Measurements from ENCODE around the gene PDZRN4. TPM values are rescaled to one million over a fixed set of nuclear protein-coding genes. Genes with fewer than 3 reads are reported as not detected.

Gene PDZRN4
- total RNA-seq, 1 experiment from 2014 or later: not detected

DNA sequence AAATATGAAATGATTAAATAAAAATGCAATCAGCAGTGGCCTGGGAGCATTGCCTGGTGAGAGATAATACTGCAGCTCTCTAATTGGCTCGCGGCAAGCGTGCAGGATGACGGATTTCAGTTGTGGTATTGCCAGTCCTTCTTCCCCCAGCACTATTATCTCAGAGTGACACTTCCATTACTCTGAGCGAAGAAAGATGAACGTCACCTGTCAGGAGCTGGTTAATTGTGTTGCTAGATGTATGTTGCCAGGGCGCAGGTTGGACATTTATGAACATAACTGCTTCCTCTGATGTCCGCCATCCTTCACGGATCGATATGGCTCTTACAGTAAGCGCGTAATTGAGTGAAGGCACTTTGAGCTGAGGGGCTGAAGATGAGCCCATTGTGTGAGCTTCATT, 374.9 kb downstream of the PDZRN4 start:
- CTCF ChIA-PET: no interaction called here

GRCh38 chr12:41564816-41565215, 376.7 kb downstream of the PDZRN4 start:
- no peak overlapping the region for H3K27ac Mint-ChIP-seq (ENCODE audit: unreplicated experiment)
- no peak for TF ChIP-seq CTCF (IDR thresholded peaks at IDR 0.05; ENCODE audit: unreplicated experiment)
- H3K36me3 Mint-ChIP-seq (ENCODE audit: insufficient read depth, unreplicated experiment): no peaks in the 10 kb centered on the region
- no peaks in the 10 kb centered on the region for H3K27me3 Mint-ChIP-seq (ENCODE audit: unreplicated experiment)
- intact Hi-C loops (cut with micrococcal nuclease; ENCODE audit: unreplicated experiment): loop anchor here (10.0 kb wide), 1 partner anchor 290 kb away; no protein-coding TSS in a partner anchor
- H3K9me3 Mint-ChIP-seq (ENCODE audit: low read depth, unreplicated experiment): peaks cover 3% of the 10 kb centered on the region
- no peaks in the 10 kb centered on the region for H3K4me1 Mint-ChIP-seq (ENCODE audit: low read depth, unreplicated experiment)
- no peak overlapping the region for H3K4me3 Mint-ChIP-seq (ENCODE audit: low read depth, unreplicated experiment)
- CTCF ChIA-PET: no interaction called here
- DNase-seq: no peak
- no TSS peak for BruUV-seq (replicated peaks)

More for the DNA sequence above, 374.9 kb downstream of the PDZRN4 start:
- no peaks in the 10 kb centered on the region for H3K4me1 Mint-ChIP-seq (ENCODE audit: low read depth, unreplicated experiment)
- DNase-seq: no peak
- H3K27ac Mint-ChIP-seq (ENCODE audit: unreplicated experiment): no peak overlapping the region
- no peaks in the 10 kb centered on the region for H3K27me3 Mint-ChIP-seq (ENCODE audit: unreplicated experiment)
- TF ChIP-seq CTCF (IDR thresholded peaks at IDR 0.05; ENCODE audit: unreplicated experiment): no peak
- intact Hi-C loops (cut with micrococcal nuclease; ENCODE audit: unreplicated experiment): loop anchor here (10.0 kb wide), 1 partner anchor 288 kb away; no protein-coding TSS in a partner anchor
- BruUV-seq (replicated peaks): no TSS peak
- no peaks in the 10 kb centered on the region for H3K36me3 Mint-ChIP-seq (ENCODE audit: insufficient read depth, unreplicated experiment)
- peaks cover 3% of the 10 kb centered on the region for H3K9me3 Mint-ChIP-seq (ENCODE audit: low read depth, unreplicated experiment)
- H3K4me3 Mint-ChIP-seq (ENCODE audit: low read depth, unreplicated experiment): no peak overlapping the region

DNA sequence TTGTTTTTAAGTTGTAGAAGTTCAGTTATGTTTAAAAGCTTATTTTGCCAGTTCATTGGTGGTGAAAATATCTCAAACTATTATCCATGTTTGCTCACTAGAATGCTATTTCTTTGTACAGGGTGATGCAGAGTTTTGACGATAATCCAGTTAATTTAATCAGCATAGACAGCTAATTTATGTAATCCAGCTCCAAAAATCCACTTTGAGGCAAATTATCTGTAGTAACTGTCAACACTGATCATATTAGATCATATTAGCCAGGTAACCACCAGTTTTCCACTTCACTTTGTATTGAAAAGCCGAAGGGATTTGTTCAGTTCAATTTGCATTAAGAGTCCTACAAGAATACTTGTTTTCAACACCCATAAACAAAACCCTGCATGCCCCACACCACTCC, 378.6 kb downstream of the PDZRN4 start:
- Mint-ChIP-seq H3K27me3 (ENCODE audit: unreplicated experiment) (no peaks in the 10 kb centered on the region), H3K9me3 (ENCODE audit: low read depth, unreplicated experiment) (no peaks in the 10 kb centered on the region), H3K4me3 (ENCODE audit: low read depth, unreplicated experiment) (no peak overlapping the region), H3K4me1 (ENCODE audit: low read depth, unreplicated experiment) (no peaks in the 10 kb centered on the region), H3K27ac (ENCODE audit: unreplicated experiment) (no peak overlapping the region), H3K36me3 (ENCODE audit: insufficient read depth, unreplicated experiment) (no peaks in the 10 kb centered on the region)
- CTCF ChIA-PET: no interaction called here
- no peak for DNase-seq
- intact Hi-C loops (cut with micrococcal nuclease; ENCODE audit: unreplicated experiment): loop anchor here (10.0 kb wide), 1 partner anchor 292 kb away; no protein-coding TSS in a partner anchor
- no TSS peak for BruUV-seq (replicated peaks)
- TF ChIP-seq CTCF (IDR thresholded peaks at IDR 0.05; ENCODE audit: unreplicated experiment): no peak

DNA sequence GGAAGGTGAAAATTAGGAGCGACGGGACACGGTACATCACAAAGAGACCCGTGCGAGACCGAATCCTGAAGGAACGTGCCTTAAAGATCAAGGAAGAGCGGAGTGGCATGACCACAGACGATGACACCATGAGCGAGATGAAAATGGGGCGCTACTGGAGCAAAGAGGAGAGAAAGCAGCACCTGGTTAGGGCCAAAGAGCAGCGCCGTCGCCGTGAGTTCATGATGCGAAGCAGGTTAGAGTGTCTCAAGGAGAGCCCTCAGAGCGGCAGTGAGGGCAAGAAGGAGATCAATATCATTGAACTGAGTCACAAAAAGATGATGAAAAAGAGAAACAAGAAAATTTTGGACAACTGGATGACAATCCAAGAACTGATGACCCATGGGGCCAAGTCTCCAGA, 385.3 kb downstream of the PDZRN4 start:
- Mint-ChIP-seq H3K9me3 (ENCODE audit: low read depth, unreplicated experiment) (no peaks in the 10 kb centered on the region), H3K4me1 (ENCODE audit: low read depth, unreplicated experiment) (no peaks in the 10 kb centered on the region), H3K36me3 (ENCODE audit: insufficient read depth, unreplicated experiment) (no peaks in the 10 kb centered on the region), H3K4me3 (ENCODE audit: low read depth, unreplicated experiment) (no peak overlapping the region), H3K27me3 (ENCODE audit: unreplicated experiment) (no peaks in the 10 kb centered on the region), H3K27ac (ENCODE audit: unreplicated experiment) (no peak overlapping the region)
- intact Hi-C loops (cut with micrococcal nuclease; ENCODE audit: unreplicated experiment): no loop called here
- no TSS peak for BruUV-seq (replicated peaks)
- TF ChIP-seq CTCF (IDR thresholded peaks at IDR 0.05; ENCODE audit: unreplicated experiment): no peak
- CTCF ChIA-PET: no interaction called here
- no peak for DNase-seq
